Measurements from ENCODE around the gene TTC28. TPM values are rescaled to one million over a fixed set of nuclear protein-coding genes. Genes with fewer than 3 reads are reported as not detected.

TTC28 gene
- total RNA-seq, 1 donor from 2014 or later, result 46.2 TPM

DNA sequence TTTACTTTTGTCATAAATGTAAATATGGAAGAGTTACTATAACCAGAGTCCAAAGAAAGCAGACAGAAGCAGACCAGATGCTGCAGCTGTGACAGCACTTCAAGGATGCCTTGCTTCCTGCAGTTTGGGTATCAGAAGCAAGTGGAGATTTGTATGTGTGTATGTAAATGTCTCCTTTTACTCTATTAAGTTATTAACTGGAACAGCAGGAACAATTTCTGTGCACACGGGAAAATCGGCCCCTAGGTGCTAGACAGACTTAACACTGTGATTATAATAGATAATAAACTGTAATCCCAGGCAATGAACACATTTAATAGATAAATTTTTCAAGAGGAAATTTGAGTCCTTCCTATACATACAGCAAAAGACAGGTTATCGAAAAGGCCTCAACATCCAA is 582.0 kb downstream of the TTC28 start:
- H3K4me3 ChIP-seq, result no peak overlapping the region
- no peaks in the 10 kb centered on the region for H3F3A ChIP-seq (ENCODE audit: low read depth)
- no peaks in the 10 kb centered on the region for H3K36me3 ChIP-seq
- H3K79me2 ChIP-seq (ENCODE audit: low read depth), result no peaks in the 10 kb centered on the region
- Mint-ChIP-seq H3K27ac (no peak overlapping the region), H3K4me1 (peaks cover 32% of the 10 kb centered on the region), H3K36me3 (peaks cover 40% of the 10 kb centered on the region), H3K9me3 (no peaks in the 10 kb centered on the region), H3K4me3 (no peak overlapping the region), H3K27me3 (ENCODE audit: insufficient read depth, low read depth) (no peaks in the 10 kb centered on the region)
- H3K27ac ChIP-seq, result no peak overlapping the region
- peaks cover 5% of the 10 kb centered on the region for H3K4me1 ChIP-seq
- H3K4me2 ChIP-seq, result no peak overlapping the region
- DNase-seq (ENCODE audit: low spot score), result no peak
- H3K9ac ChIP-seq, result no peak overlapping the region
- no peaks in the 10 kb centered on the region for H3K27me3 ChIP-seq
- no peak overlapping the region for H2AFZ ChIP-seq (replicated peaks)
- TF ChIP-seq EZH2phosphoT487 (IDR thresholded peaks at IDR 0.05), result no peak
- TF ChIP-seq, protein P1, sequence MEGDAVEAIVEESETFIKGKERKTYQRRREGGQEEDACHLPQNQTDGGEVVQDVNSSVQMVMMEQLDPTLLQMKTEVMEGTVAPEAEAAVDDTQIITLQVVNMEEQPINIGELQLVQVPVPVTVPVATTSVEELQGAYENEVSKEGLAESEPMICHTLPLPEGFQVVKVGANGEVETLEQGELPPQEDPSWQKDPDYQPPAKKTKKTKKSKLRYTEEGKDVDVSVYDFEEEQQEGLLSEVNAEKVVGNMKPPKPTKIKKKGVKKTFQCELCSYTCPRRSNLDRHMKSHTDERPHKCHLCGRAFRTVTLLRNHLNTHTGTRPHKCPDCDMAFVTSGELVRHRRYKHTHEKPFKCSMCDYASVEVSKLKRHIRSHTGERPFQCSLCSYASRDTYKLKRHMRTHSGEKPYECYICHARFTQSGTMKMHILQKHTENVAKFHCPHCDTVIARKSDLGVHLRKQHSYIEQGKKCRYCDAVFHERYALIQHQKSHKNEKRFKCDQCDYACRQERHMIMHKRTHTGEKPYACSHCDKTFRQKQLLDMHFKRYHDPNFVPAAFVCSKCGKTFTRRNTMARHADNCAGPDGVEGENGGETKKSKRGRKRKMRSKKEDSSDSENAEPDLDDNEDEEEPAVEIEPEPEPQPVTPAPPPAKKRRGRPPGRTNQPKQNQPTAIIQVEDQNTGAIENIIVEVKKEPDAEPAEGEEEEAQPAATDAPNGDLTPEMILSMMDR (IDR thresholded peaks at IDR 0.05), result no peak
- TF ChIP-seq EZH2 (IDR thresholded peaks at IDR 0.05), result no peak
- H4K20me1 ChIP-seq (ENCODE audit: low read depth), result no peaks in the 10 kb centered on the region
- no peaks in the 10 kb centered on the region for H3K9me3 ChIP-seq (ENCODE audit: low read depth)

DNA sequence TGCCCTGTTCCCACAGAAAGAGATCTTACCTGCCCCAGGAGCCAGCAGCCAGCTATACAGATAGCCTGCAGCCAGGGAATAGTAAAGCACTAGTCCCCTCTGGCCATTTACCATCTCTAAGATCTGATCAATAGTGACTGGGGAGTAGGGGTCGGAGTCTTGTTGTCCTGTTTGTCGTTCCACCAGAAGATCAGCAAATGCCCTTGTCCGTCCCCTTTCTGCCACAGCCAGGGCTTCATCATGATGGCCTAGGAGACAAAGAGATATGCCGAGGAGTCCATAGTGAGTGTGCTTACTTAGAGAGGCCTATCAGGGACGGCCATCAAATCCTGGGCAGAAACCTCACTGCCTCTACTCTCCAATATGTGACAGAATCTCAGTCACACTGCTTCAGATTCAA is 583.5 kb downstream of the TTC28 start:
- peaks cover 51% of the 10 kb centered on the region for H3K36me3 Mint-ChIP-seq
- H3K27ac ChIP-seq, result no peak overlapping the region
- no peaks in the 10 kb centered on the region for H3K9me3 ChIP-seq (ENCODE audit: low read depth)
- no peak for DNase-seq (ENCODE audit: low spot score)
- no peaks in the 10 kb centered on the region for H3K9me3 Mint-ChIP-seq
- H3K4me3 ChIP-seq, result no peak overlapping the region
- no peaks in the 10 kb centered on the region for H4K20me1 ChIP-seq (ENCODE audit: low read depth)
- H3K27me3 Mint-ChIP-seq (ENCODE audit: insufficient read depth, low read depth), result no peaks in the 10 kb centered on the region
- H3K4me3 Mint-ChIP-seq, result no peak overlapping the region
- peaks cover 24% of the 10 kb centered on the region for H3K4me1 Mint-ChIP-seq
- TF ChIP-seq EZH2phosphoT487 (IDR thresholded peaks at IDR 0.05) (no peak), EZH2 (IDR thresholded peaks at IDR 0.05) (no peak)
- TF ChIP-seq, protein P1 (IDR thresholded peaks at IDR 0.05), result no peak
- no peak overlapping the region for H3K9ac ChIP-seq
- no peak overlapping the region for H3K4me2 ChIP-seq
- H2AFZ ChIP-seq (replicated peaks), result no peak overlapping the region
- H3K27me3 ChIP-seq, result no peaks in the 10 kb centered on the region
- H3K79me2 ChIP-seq (ENCODE audit: low read depth), result no peaks in the 10 kb centered on the region
- H3K27ac Mint-ChIP-seq, result peak overlapping the region; percentile 48
- H3K36me3 ChIP-seq, result no peaks in the 10 kb centered on the region
- H3F3A ChIP-seq (ENCODE audit: low read depth), result no peaks in the 10 kb centered on the region
- H3K4me1 ChIP-seq, result peaks cover 5% of the 10 kb centered on the region

DNA sequence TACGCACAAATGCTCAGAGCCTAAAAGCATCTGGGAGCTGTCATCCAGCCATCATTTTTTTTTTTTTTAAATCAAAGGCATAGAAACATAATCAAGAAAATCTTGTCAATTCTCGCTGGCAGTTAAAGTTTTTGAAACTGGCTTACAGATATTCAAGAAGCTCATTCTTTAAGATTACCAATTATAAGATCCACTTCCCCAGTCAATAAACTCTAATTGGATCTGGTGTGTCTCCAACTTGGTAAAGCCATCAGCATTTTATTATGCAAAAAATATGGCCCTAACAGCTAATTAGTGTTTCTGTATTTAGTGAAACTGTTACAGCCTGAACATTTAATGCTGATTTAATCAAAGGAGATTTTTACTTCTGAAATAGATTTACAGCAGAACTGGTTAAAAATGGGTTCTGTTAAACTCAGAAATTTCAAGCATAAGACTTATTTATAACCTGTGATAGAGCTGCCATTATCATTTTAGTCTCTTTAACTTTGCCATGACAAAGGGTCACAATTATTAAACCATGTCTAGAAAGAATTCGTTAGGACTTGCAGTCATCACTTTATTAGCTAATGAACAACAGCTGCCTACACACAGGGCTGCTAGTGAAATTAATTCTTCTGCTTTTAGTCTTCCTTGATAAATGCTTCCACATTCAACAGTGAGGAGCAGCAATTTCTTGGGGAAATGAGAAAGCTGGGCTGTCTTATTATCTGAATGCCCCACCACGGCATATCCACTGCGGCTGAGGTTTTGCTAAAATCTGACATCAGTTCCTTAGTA is 584.1 kb downstream of the TTC28 start:
- no peak for DNase-seq (ENCODE audit: low spot score)
- no peak overlapping the region for H2AFZ ChIP-seq (replicated peaks)
- Mint-ChIP-seq H3K4me1 (peaks cover 20% of the 10 kb centered on the region), H3K27ac (peak overlapping the region; percentile 9), H3K36me3 (peaks cover 49% of the 10 kb centered on the region), H3K27me3 (ENCODE audit: insufficient read depth, low read depth) (no peaks in the 10 kb centered on the region), H3K4me3 (no peak overlapping the region), H3K9me3 (no peaks in the 10 kb centered on the region)
- H3K4me2 ChIP-seq, result no peak overlapping the region
- H3K4me3 ChIP-seq, result no peak overlapping the region
- TF ChIP-seq EZH2phosphoT487 (IDR thresholded peaks at IDR 0.05), result no peak
- no peak for TF ChIP-seq EZH2 (IDR thresholded peaks at IDR 0.05)
- TF ChIP-seq, protein P1 (IDR thresholded peaks at IDR 0.05), result no peak
- no peaks in the 10 kb centered on the region for H4K20me1 ChIP-seq (ENCODE audit: low read depth)
- H3K9me3 ChIP-seq (ENCODE audit: low read depth), result no peaks in the 10 kb centered on the region
- H3F3A ChIP-seq (ENCODE audit: low read depth), result no peaks in the 10 kb centered on the region
- no peaks in the 10 kb centered on the region for H3K79me2 ChIP-seq (ENCODE audit: low read depth)
- H3K27ac ChIP-seq, result no peak overlapping the region
- H3K27me3 ChIP-seq, result no peaks in the 10 kb centered on the region
- no peak overlapping the region for H3K9ac ChIP-seq
- peaks cover 5% of the 10 kb centered on the region for H3K4me1 ChIP-seq
- no peaks in the 10 kb centered on the region for H3K36me3 ChIP-seq
